ENCODE results near the gene STRN4. TPM values are rescaled to one million over a fixed set of nuclear protein-coding genes. Genes with fewer than 3 reads are reported as not detected.

The STRN4 gene
- total and polyA plus RNA-seq, 7 donors: 28.6 to 72.3 (median 46.2) TPM

DNA sequence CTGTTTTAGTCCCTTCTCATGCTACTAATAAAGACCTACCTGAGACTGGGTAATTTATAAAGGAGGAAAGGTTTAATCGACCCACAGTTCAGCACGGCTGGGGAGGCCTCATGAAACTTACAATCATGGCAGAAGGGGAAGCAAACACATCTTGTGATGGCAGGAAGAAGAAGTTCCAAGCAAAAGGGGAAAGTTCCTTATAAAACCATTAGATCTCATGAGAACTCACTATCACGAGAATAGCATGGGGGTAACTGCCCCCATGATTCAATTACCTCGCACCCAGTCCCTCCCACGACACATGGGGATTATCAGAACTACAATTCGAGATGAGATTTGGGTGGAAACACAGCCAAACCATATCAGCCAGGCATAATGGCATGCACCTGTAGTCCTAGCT, 13.0 kb upstream of the STRN4 start:
- no peaks in the 10 kb centered on the region for H3K9me3 ChIP-seq
- no peak overlapping the region for H3K27ac ChIP-seq
- 75 to 85% (median 76%) methylated on average over 6 of the region's 6 CpGs for WGBS, 3 donors
- peaks cover 3 to 25% of the 10 kb centered on the region in 2 donors for H3K36me3 ChIP-seq (ENCODE audit: insufficient read depth in 1 of 2, low read depth in 1 of 2)
- ATAC-seq: no peak
- intact Hi-C loops (cut with DNase I): loop anchor here (5.0 to 10.0 kb wide), 2 partner anchors 233 to 236 kb away; no protein-coding TSS in a partner anchor
- H3K4me3 ChIP-seq: no peak overlapping the region
- peaks cover 23% of the 10 kb centered on the region for H3K4me1 ChIP-seq
- H3K27me3 ChIP-seq (ENCODE audit: insufficient read depth in 3 of 3, low read length in 2 of 3): no peaks in the 10 kb centered on the region
- TF ChIP-seq, protein P1, sequence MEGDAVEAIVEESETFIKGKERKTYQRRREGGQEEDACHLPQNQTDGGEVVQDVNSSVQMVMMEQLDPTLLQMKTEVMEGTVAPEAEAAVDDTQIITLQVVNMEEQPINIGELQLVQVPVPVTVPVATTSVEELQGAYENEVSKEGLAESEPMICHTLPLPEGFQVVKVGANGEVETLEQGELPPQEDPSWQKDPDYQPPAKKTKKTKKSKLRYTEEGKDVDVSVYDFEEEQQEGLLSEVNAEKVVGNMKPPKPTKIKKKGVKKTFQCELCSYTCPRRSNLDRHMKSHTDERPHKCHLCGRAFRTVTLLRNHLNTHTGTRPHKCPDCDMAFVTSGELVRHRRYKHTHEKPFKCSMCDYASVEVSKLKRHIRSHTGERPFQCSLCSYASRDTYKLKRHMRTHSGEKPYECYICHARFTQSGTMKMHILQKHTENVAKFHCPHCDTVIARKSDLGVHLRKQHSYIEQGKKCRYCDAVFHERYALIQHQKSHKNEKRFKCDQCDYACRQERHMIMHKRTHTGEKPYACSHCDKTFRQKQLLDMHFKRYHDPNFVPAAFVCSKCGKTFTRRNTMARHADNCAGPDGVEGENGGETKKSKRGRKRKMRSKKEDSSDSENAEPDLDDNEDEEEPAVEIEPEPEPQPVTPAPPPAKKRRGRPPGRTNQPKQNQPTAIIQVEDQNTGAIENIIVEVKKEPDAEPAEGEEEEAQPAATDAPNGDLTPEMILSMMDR (IDR thresholded peaks at IDR 0.05): no peak
- DNase-seq: no peak

DNA sequence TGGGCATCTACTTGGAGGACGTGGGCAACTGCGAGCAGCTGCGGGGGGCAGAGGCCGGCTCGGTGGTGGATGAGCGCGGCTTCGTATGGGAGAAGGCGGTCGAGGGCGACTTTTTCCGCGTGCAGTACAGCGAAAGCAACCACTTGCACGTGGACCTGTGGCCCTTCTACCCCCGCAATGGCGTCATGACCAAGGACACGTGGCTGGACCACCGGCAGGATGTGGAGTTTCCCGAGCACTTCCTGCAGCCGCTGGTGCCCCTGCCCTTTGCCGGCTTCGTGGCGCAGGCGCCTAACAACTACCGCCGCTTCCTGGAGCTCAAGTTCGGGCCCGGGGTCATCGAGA, 10.3 kb upstream of the STRN4 start:
- Histone ChIP-seq H3K27me3 (ENCODE audit: insufficient read depth in 3 of 3, low read length in 2 of 3) (no peaks in the 10 kb centered on the region), H3K27ac (no peak overlapping the region), H3K4me3 (no peak overlapping the region), H3K4me1 (peaks cover 20% of the 10 kb centered on the region), H3K9me3 (no peaks in the 10 kb centered on the region), H3K36me3 (ENCODE audit: insufficient read depth in 1 of 2, low read depth in 1 of 2) (peaks cover 3 to 42% of the 10 kb centered on the region in 2 donors)
- intact Hi-C loops (cut with DNase I): loop anchor here (2.0 to 10.0 kb wide), 3 partner anchors 84 to 238 kb away; no protein-coding TSS in a partner anchor
- TF ChIP-seq, protein P1 (IDR thresholded peaks at IDR 0.05): no peak
- WGBS, 3 donors: 75 to 80% (median 80%) methylated on average over 29 to 30 of the region's 30 CpGs
- DNase-seq (peak in 1 of 2 donors; percentile 29), ATAC-seq (no peak)

DNA sequence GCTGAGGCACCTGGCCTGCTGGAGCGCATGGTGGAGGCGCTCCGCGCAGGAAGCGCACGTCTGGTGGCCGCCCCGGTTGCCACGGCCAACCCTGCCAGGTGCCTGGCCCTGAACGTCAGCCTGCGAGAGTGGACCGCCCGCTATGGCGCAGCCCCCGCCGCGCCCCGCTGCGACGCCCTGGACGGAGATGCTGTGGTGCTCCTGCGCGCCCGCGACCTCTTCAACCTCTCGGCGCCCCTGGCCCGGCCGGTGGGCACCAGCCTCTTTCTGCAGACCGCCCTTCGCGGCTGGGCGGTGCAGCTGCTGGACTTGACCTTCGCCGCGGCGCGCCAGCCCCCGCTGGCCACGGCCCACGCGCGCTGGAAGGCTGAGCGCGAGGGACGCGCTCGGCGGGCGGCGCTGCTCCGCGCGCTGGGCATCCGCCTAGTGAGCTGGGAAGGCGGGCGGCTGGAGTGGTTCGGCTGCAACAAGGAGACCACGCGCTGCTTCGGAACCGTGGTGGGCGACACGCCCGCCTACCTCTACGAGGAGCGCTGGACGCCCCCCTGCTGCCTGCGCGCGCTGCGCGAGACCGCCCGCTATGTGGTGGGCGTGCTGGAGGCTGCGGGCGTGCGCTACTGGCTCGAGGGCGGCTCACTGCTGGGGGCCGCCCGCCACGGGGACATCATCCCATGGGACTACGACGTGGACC, 9.7 kb upstream of the STRN4 start:
- Histone ChIP-seq H3K4me1 (peaks cover 15% of the 10 kb centered on the region), H3K4me3 (no peak overlapping the region), H3K9me3 (no peaks in the 10 kb centered on the region), H3K27ac (no peak overlapping the region), H3K27me3 (ENCODE audit: insufficient read depth in 3 of 3, low read length in 2 of 3) (no peaks in the 10 kb centered on the region), H3K36me3 (ENCODE audit: insufficient read depth in 1 of 2, low read depth in 1 of 2) (peaks cover 3 to 45% of the 10 kb centered on the region in 2 donors)
- intact Hi-C loops (cut with DNase I): loop anchor here (2.0 to 10.0 kb wide), 3 partner anchors 85 to 239 kb away; no protein-coding TSS in a partner anchor
- TF ChIP-seq, protein P1 (IDR thresholded peaks at IDR 0.05): no peak
- DNase-seq: no peak
- ATAC-seq: no peak
- WGBS, 3 donors: 89 to 94% (median 90%) methylated on average over 72 to 86 of the region's 86 CpGs

DNA sequence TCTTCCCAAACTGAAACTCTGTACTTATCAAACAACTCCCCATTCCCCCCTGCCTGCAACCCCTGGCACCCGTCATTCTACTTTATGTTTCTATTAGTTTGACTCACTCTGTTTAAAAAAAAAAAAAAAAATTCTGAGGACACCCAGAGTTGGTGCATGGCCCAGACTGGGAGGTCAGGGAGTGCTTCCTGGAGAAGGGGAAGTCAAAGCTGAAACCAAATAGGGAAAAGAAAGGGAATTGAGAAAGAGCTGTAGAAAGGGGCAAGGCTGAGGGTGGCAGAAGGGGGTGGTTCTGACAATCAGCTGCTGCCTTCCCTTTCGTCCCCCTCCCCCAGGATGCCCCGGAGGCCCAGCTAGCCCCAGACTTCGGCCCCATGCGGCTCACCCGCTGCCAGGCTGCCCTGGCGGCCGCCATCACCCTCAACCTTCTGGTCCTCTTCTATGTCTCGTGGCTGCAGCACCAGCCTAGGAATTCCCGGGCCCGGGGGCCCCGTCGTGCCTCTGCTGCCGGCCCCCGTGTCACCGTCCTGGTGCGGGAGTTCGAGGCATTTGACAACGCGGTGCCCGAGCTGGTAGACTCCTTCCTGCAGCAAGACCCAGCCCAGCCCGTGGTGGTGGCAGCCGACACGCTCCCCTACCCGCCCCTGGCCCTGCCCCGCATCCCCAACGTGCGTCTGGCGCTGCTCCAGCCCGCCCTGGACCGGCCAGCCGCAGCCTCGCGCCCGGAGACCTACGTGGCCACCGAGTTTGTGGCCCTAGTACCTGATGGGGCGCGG, 9.0 kb upstream of the STRN4 start:
- 78 to 85% (median 83%) methylated on average over 34 to 39 of the region's 39 CpGs for WGBS, 3 donors
- no peak overlapping the region for H3K27ac ChIP-seq
- H3K4me3 ChIP-seq: no peak overlapping the region
- DNase-seq: no peak
- intact Hi-C loops (cut with DNase I): loop anchor here (5.0 to 10.0 kb wide), 2 partner anchors 237 to 240 kb away; no protein-coding TSS in a partner anchor
- H3K9me3 ChIP-seq: no peaks in the 10 kb centered on the region
- H3K4me1 ChIP-seq: peaks cover 7% of the 10 kb centered on the region
- peaks cover 3 to 52% of the 10 kb centered on the region in 2 donors for H3K36me3 ChIP-seq (ENCODE audit: insufficient read depth in 1 of 2, low read depth in 1 of 2)
- TF ChIP-seq, protein P1 (IDR thresholded peaks at IDR 0.05): no peak
- H3K27me3 ChIP-seq (ENCODE audit: insufficient read depth in 3 of 3, low read length in 2 of 3): no peaks in the 10 kb centered on the region
- ATAC-seq: no peak

All from psoas muscle (tissue), 8 donors.